T-helper 17 cell (primary cell): Measurements from ENCODE around the gene CMPK2. TPM values are rescaled to one million over a fixed set of nuclear protein-coding genes. Genes with fewer than 3 reads are reported as not detected.

ENCODE experiments used
- ATAC-seq: fragments of 150-1000 bp; cut with Tn5 transposase; 2 replicates; pipeline ENCODE4 v1.10.0; 2021; ENCODE audit warnings: mild to moderate bottlenecking, moderate library complexity
- DNase-seq, 3 donors: peaks; one replicate each; pipeline versions ENCODE4 v3.0.0 to v3.0.0-alpha.2; 2020 to 2021
- H3K9me3 ChIP-seq: one replicate; pipeline ENCODE4 v1.7.0; 2013; ENCODE audit warnings: low read length, mild to moderate bottlenecking; ENCODE audit not compliant: control insufficient read depth, poor library complexity, severe bottlenecking
- H3K27ac Mint-ChIP-seq: one replicate; pipeline ENCODE4 v1.8.0; 2022; ENCODE audit warnings: mild to moderate bottlenecking, moderate library complexity, mixed read lengths
- H3K27me3 Mint-ChIP-seq: one replicate; pipeline ENCODE4 v1.8.0; 2022; ENCODE audit warnings: mixed read lengths
- H3K36me3 Mint-ChIP-seq: one replicate; pipeline ENCODE4 v1.8.0; 2022; ENCODE audit warnings: low read depth, mixed read lengths
- H3K4me1 Mint-ChIP-seq: one replicate; pipeline ENCODE4 v1.8.0; 2022; ENCODE audit warnings: mild to moderate bottlenecking, mixed read lengths
- H3K4me3 Mint-ChIP-seq: one replicate; pipeline ENCODE4 v1.8.0; 2022; ENCODE audit warnings: mild to moderate bottlenecking, moderate library complexity, mixed read lengths
- total RNA-seq, 4 donors: library from RNA in 2 of 4; stranded (reverse) in 2 of 4; gene quantifications; one replicate each; pipeline ENCODE4 v1.2.3 and lab custom pipeline; 2022 to 2026

CMPK2 gene
- total RNA-seq, 2 donors from 2014 or later, result 5.3 to 5.9 TPM

GRCh38 chr2:6808426-6808825, 57.3 kb downstream of the CMPK2 start:
- H3K27ac Mint-ChIP-seq, result no peak overlapping the region

DNA sequence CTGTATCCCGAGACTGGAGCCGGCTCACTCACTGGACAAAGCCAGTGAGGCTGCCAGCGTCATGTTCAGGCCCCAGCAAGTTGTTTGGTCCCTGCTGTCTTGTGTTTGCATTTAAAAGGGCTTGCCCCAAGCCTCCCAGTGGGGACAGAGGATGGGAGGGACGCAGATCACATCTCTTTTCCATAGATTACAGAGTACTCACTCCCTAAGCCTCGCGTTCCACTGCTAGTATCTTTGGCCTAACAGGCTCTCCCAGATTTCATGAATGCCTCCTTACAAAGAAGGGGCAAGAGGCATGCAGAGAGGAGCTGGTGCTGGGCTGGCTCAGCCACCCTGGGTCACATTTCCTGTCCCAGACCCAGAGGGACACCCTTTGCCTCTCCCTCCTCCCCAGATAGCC, 59.1 kb downstream of the CMPK2 start:
- Mint-ChIP-seq H3K4me3 (no peak overlapping the region), H3K4me1 (peaks cover 3% of the 10 kb centered on the region), H3K36me3 (peaks cover 9% of the 10 kb centered on the region), H3K27ac (no peak overlapping the region), H3K27me3 (peaks cover 89% of the 10 kb centered on the region)
- H3K9me3 ChIP-seq, result no peaks in the 10 kb centered on the region
- DNase-seq (no peak), ATAC-seq (no peak)

More at GRCh38 chr2:6808426-6808825, 57.3 kb downstream of the CMPK2 start:
- Mint-ChIP-seq H3K4me1 (peaks cover 3% of the 10 kb centered on the region), H3K27me3 (peaks cover 88% of the 10 kb centered on the region), H3K36me3 (peaks cover 7% of the 10 kb centered on the region), H3K4me3 (no peak overlapping the region)
- H3K9me3 ChIP-seq, result no peaks in the 10 kb centered on the region
- no peak for DNase-seq
- ATAC-seq, result no peak

- no peak overlapping the region for H3K4me3 Mint-ChIP-seq
- H3K36me3 Mint-ChIP-seq, result peaks cover 2% of the 10 kb centered on the region
- no peak overlapping the region for H3K27ac Mint-ChIP-seq
- DNase-seq (no peak), ATAC-seq (no peak)
- peaks cover 52% of the 10 kb centered on the region for H3K27me3 Mint-ChIP-seq
- H3K9me3 ChIP-seq, result no peaks in the 10 kb centered on the region
- no peaks in the 10 kb centered on the region for H3K4me1 Mint-ChIP-seq
Measured at GRCh38 chr2:6800553-6800952, 65.2 kb downstream of the CMPK2 start.

Other genes with a start within 250 kb of the CMPK2 start
- 1 to 10 TPM; 4.1 to 4.7 TPM for gene RSAD2, start 11.9 kb upstream of the CMPK2 start, total RNA-seq
- 10 to 100 TPM; 15.1 to 21.4 TPM for gene RNF144A, start 51.5 kb upstream of the CMPK2 start, total RNA-seq